HepG2 (cell line): ENCODE measurements around the gene FSHB.

Experiments
- CAMTA2 ChIP-seq: sonication (generic); formaldehyde crosslinking; IDR thresholded peaks from 2 replicates; pipeline ENCODE4 v1.4.0; 2020; ENCODE audit warnings: mild to moderate bottlenecking, missing genetic modification reagents, borderline replicate concordance
- ELF1 ChIP-seq: sonication (generic); formaldehyde crosslinking; IDR thresholded peaks from 2 replicates; pipeline ENCODE4 v1.4.0; 2020; ENCODE audit warnings: missing genetic modification reagents
- MBNL3 ChIP-seq: fragments of 250-450 bp; sonication (Bioruptor Pico); conservative IDR thresholded peaks from 2 replicates; pipeline ENCODE4 v1.8.0; 2022; ENCODE audit warnings: mild to moderate bottlenecking, inconsistent platforms
- MLLT10 ChIP-seq: sonication (generic); formaldehyde crosslinking; IDR thresholded peaks from 2 replicates; pipeline ENCODE4 v1.4.0; 2020; ENCODE audit warnings: missing genetic modification reagents
- POLR2A ChIP-seq, 2 experiments: IDR thresholded peaks; 2 replicates each; pipeline ENCODE4 v1.6.1; 2011; ENCODE audit warnings: low read depth in 2 of 2, low read length in 2 of 2, mild to moderate bottlenecking in 1 of 2, moderate library complexity in 1 of 2; ENCODE audit not compliant: insufficient read depth in 1 of 2
- TFAP4 ChIP-seq: sonication (generic); IDR thresholded peaks from 2 replicates; pipeline ENCODE4 v1.6.1; 2016; ENCODE audit warnings: low read depth, borderline replicate concordance
- ZBTB1 ChIP-seq: sonication (generic); formaldehyde crosslinking; IDR thresholded peaks from 2 replicates; pipeline ENCODE4 v1.4.0; 2020; ENCODE audit warnings: missing genetic modification reagents, borderline replicate concordance
- ZNF232 ChIP-seq: sonication (generic); formaldehyde crosslinking; IDR thresholded peaks from 2 replicates; pipeline ENCODE4 v1.4.0; 2020; ENCODE audit warnings: missing genetic modification reagents, borderline replicate concordance
- ZNF574 ChIP-seq: sonication (generic); formaldehyde crosslinking; IDR thresholded peaks from 2 replicates; pipeline ENCODE4 v1.4.0; 2020; ENCODE audit warnings: missing genetic modification reagents
- ZSCAN29 ChIP-seq: sonication (generic); formaldehyde crosslinking; conservative IDR thresholded peaks from 2 replicates; pipeline ENCODE4 v1.4.0; 2020; ENCODE audit warnings: mild to moderate bottlenecking, missing genetic modification reagents

GRCh38 chr11:30244265-30244664 is 13.5 kb downstream of the FSHB start:
- TF ChIP-seq ZNF574 (no peak), MLLT10 (no peak), ZBTB1 (no peak), TFAP4 (no peak), ZSCAN29 (CRISPR knock-in tag) (no peak), POLR2A (IDR thresholded peaks at IDR 0.05; ENCODE audit: insufficient read depth in 1 of 2, low read depth in 2 of 2, low read length in 2 of 2) (no peak), CAMTA2 (CRISPR knock-in tag) (no peak), MBNL3 (CRISPR knock-in tag) (no peak), ELF1 (CRISPR knock-in tag) (no peak), ZNF232 (CRISPR knock-in tag) (no peak)
